HG03064 (cell line): Measurements from ENCODE around the gene ACTRT2.

Experiments
- ATAC-seq: cut with Tn5 transposase; IDR thresholded peaks from one replicate; pipeline ENCODE4 v1.9.1; 2021; ENCODE audit warnings: low read depth; ENCODE audit not compliant: unreplicated experiment

Gene ACTRT2

DNA sequence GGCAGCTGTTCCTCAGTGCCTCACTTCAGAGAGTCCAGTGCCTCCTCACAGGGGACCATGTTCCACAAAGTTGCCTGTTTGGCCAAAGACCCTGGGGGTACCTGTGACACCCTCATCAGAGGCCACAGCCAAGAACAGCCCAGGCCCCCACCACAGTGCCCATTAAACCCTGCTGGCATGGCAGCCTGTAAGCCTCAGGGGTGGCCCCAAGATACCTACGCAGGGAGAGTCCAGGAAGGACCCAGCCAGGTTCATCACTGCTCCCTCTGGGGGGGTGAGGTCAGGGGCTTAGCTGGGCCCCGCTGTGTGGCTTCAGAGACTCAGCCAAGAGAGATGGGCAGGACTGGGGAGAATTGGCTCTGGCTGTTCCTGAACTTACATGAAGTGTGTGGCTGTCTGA lies 28.6 kb downstream of the ACTRT2 start:
- no peak for ATAC-seq

DNA sequence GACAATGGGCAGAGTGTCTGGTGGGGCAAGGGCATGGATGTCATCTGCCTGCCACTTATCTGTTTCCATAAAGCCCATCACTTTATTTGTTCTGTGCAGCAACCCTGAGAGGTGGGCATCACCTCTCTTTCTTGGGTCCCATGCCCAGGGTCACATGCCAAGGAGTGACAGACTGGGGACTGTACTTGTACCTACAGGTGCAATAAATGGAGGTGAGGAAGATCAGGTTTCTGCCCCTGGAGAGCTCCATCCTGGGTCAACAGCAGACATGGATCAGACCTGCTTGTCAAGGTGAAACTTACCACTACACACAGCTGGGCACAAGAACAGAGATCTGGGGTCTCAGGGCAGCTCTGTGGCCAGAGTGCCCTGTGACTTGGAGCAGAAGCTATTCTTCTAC lies 29.3 kb downstream of the ACTRT2 start:
- no peak for ATAC-seq

DNA sequence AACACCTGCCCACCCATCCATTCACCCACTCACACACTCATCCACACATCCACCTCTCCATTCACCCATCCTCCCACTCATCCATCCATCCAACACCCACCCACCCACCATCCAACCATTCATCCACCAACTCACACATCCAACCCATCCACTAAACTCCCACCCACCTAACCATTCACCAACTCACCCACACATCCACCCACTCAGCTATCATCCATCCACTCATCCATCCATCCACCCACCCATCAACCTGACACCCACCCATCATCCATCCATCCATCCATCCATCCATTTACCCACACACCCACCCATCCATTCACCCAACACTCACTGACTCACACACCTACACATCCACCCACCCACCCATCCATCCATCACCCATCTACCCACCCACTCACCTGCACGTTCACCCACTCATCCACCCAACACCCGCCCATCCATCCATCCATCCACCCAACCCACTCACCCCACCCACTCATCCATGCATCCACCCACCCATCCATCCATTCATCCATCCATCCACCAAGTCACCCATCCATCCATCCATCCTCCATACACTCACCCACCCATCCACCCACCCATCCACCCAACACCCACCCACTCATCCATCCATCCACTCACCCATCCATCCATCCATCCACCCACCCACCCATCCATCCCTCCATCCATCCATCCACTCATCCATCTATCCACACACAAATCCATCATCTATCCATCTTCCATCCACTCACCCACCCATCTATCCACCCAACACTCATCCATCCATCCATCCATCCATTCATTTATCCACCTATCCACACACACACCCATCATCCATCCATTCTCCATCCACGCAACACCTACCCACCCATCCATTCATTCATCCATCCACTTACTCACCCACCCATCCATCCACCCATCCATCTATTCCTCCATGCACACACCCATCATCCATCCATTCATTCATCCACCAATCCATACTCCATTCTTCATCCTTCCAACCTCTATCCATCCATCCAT lies 30.3 kb downstream of the ACTRT2 start:
- no peak for ATAC-seq

DNA sequence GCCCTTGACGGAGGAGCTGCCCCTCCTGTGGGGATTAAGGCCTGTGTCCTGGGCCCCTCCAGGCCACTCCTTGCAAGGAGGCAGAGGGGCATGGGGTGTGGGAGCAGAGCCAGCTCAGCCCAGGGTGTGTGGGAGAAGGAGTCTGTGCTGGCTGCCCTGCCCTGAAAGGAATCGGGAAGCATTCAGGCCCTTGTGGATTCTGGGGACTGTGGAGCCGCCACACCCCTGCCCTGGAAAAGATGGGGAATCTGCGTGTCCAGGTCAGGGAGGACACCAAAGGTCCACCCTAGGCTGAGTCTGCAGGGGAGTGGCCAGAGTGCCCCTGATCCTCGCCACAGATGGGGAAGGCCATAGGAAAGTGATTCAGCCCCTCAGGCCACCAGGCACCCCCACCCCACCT lies 31.2 kb downstream of the ACTRT2 start:
- ATAC-seq, result no peak

DNA sequence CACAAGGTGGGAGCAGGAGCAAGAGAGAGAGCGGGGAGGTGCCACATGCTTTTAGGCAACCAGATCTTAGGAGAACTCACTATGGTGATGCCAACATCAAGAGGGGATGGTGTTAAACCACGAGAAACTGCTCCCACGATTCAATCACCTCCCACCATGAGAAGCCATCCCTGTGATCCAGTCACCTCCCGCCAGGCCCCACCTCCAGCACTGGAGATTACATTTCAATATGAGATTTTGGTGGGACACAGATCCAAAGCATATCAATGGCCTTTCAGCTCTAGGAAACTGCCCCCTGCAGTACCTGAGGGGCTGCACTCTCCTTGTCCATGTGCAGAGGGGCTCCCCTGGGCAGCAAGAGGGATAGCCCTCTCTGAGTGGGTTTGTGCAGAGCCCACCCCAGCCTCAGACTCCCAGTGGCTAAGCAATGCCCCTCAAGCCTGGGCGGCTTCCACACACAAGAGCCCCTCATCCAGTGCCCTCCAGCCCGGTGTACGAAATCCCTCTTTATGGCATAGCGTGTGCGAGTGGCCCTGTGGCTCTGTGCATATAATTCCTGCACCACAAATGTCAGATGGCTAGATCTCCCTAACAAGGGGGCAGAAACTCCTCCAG lies 32.2 kb downstream of the ACTRT2 start:
- no peak for ATAC-seq

DNA sequence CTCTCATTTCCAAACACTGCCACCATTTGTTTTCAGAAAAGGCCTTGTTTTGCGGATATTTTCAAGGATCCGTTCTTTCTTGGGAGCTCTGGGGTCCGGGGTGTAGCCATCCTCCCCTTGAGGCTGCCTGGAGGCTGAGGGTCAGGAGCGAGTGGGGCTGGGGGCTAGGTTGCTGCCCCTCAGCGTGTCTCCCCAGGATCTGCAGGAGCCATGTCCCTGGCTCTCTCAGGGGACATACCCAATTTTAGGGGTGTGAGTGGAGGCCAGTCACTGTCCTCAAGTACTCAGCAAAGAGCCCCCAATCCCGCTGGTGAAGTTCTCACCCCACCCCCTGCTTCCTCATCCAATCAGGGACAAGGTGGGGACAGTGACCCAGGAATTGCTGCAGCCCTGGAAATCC lies 32.7 kb downstream of the ACTRT2 start:
- ATAC-seq, result no peak

DNA sequence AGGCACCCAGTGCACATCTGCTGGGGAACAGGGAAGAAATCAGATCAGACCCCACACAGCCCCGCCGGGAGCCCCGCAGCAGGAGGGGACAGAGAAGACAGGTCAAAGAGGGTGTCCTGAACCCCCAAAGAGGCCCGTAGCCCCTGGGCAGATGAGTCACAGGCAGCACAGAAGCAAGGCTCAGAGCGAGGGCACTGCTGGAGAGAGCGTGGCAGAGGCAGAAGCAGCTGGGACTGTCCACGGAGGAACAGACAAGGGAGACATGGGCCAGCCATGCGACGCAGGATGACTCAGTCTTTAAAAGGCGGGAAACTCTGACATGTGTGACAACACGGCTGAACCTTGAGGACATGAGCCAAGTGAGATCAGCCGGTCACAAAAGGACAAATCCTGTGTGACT lies 33.2 kb downstream of the ACTRT2 start:
- no peak for ATAC-seq

DNA sequence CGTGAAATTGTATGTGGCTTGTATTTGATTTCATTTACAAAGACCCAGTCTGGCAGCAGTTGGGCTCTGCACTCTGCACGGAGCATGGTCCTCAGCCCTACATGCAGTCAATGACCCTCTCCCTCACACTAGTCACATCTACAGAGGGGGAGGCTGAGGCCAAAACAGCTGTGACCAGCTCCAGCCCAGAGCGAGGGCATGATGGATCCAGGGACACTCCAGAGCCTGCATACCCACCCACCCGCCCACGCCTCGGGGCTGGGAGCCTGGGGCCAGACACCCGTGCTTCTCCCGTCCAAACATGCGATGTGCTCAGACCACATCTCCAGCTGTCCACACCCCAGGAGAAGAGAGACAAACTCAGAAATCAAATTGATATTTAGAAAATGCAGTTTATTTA lies 33.8 kb downstream of the ACTRT2 start:
- no peak for ATAC-seq

DNA sequence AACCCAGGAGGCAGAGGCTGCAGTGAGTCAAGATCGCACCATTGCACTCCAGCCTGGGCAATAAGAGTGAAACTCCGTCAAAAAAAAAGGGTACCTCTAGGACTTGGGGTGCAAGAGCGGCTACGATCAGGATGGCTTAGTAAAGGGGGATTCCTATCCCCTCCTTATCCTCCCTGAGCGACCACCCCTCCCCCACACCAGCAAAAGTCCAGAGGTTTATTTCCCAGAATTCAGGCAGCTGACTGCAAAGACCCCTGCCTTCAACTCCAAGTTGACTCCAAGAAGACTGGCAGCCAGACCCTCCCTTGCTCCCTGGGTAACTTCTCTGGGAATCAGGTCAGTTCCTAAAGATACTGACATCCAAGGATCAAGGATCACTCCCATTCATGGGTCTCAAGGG lies 35.4 kb downstream of the ACTRT2 start:
- ATAC-seq, result no peak

DNA sequence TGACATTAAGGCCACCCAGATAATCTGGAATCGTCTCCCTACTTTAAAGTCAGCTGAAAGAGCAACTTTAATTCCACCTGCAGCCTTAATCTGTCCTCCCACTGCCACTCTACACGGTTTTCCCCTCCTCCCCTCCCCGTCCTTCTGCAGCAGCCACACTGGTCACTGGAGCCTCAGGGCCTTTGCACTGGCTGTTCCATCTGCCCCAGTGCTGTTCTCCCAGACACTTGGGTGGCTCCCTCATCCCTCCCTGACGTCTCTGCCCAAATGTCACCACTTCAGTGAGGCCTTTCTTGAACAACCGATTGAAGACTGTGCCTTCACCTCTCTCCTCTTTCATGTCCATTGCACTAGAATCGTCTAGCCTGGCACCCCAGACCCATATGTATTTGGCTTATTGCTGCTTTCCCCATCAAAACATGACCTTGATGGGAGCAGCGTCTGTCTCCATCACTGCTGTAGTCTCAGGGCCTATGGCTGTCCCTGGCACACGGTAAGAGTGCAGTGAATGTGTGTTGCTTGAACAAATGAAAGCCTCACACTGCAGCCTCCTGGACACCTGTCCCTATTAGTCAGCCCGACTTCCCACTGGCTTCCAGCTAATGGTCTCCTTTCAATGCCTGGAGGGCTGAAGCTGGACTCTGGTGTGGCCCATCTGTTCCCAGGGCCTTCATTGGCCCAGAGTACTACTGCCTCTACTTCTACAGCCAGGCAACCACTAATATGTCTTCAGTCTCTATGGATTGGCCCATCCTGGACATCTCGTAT lies 37.2 kb downstream of the ACTRT2 start:
- ATAC-seq, result no peak

DNA sequence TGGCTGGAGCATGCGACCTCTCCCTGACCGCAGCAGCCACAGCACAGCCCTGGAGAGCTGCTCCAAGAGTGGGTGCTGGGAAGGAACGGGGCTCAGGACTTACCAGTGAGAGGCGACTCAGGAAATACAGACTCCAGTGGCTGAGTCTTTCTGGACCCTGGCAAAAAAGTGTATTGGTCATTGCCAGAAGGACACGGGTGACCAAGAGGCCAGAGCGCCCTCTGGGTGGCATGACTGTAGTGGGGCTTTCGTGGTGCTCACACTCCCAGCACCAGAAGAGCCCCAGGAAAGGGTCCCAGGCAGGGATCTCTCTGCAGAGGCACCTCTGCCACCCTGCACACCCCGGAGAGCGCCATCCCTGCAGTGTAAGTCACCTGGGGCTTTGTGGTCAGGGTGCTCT lies 38.9 kb downstream of the ACTRT2 start:
- no peak for ATAC-seq

DNA sequence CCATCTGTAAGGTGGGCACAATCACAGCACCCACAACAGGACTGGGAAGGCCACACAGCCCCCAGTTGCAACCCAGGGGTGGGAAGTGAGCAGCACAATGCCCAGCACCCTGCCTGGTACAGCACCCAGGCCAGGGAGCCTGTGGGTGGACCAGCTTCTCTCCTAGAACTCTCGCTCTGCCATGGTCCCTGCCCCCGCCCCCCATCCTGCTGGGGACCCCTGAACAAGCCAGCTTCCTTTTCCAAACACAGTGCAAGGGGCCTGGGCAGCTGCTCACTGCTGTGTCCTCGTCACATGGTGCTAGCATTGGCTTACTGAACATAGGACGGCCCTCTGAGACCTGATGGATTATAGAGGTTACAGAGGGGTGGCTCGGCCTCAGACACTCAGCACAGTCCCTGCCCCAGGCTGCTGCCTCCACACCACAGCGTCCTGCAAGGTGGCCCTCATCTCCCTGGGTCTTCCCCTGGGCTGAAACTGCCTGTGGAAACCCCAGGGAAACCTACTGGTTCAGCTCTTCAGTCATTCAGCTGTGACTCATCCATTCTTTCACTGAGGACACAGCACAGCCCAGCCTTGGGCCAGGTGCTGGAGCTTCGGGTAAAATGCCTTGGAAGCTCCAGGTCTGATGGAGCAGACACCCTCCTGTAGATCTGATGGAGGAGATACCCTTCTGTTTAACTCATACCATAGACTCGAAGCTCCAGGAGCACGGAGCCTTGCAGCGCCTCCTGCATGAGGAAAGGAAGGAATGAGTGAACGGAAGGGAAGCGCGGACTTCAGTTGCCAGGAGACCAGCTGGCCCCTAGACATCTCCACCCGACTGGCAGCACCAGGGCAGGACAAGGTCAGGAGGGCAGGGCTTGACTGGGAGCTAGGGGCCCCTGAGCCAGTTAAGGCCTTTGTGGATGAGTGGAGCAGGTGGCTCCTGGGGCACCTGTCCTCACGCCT lies 39.6 kb downstream of the ACTRT2 start:
- ATAC-seq, result no peak

DNA sequence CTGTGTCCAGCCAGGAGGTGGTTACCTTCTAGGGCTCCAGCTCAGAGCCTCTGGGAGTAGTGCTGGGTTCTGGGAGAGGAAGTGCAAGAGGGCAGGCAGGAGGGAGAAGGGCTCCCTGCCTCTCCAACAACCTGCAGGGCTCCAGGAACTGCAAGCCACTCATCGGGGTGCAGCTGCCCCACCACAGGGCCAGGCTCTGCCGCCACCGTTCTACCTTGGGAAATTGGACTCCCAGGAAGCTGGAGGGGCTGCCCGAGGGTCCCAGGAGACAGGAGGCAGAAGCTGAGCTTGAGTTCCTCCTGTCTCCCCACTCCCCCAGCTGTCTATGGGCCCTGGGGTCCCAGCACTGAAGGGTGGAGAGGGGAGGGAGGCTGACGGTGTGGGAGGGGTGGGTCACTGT lies 40.3 kb downstream of the ACTRT2 start:
- ATAC-seq, result no peak

DNA sequence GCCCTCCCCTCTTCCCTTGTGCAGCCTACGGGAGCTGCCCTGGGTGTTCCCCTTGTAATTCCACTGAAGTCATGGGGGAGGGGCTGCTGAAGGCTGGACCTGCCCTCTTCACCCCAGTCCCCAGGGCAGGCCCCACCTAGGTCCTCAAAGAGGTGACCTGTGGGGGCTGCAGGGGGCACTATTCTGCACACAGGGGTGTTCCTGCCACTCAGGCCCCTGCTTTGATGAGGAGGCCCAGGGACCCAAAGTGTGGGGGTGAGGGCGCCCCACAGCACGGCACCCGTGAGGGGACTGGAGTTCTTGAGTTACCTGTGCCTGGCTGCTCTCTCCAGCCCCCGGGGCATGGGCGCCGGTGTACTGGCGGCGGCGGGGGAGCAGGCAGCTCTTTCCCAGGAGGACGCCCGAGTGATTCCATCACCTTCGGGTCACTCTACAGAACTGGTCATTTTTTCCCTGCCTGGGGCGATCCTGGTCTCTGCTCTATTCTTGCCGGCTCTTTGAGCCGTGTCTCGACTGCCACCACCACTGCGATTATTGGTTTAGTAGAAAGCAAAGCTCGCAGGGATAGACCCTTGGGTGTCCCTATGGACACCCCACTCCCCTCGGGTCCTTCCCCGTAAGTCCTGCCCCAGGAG lies 40.8 kb downstream of the ACTRT2 start:
- no peak for ATAC-seq

DNA sequence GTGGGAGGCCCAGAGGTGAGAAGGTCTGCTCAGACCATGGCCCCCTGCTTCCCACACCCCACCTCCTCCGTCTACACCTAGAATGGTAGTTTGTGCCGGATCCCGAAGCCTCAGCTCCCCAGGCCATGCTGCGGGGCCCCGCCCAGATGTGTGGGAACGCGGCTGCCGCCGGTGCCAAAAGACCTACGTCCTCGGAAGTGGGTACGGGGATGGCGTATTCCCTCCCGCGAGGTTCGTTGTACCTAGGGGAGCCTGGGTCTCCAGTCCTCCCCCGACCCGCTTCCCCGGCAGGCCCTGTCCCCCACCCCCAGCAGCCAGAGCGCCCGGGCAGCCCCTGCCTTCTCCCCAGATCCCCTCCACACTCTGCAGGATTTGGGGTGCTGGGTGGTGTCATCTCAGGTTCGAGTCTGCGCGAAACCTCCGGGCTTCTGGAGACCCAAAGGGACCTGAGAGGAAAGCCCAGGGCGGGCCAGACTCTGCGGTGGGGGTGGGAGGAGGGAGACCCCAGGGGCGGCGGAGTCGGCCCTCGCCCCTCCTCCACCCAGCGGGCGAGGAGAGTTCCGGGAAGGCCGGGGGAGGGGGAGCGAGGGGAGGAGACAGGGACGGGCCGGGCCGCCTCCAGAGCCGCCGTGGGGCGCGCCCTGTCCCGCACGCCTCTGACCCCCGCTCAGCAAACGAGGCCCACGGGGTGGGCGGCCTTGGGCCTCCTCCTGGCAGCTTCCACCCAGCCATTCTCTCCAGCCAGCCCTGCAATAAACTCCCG lies 41.5 kb downstream of the ACTRT2 start:
- no peak for ATAC-seq

DNA sequence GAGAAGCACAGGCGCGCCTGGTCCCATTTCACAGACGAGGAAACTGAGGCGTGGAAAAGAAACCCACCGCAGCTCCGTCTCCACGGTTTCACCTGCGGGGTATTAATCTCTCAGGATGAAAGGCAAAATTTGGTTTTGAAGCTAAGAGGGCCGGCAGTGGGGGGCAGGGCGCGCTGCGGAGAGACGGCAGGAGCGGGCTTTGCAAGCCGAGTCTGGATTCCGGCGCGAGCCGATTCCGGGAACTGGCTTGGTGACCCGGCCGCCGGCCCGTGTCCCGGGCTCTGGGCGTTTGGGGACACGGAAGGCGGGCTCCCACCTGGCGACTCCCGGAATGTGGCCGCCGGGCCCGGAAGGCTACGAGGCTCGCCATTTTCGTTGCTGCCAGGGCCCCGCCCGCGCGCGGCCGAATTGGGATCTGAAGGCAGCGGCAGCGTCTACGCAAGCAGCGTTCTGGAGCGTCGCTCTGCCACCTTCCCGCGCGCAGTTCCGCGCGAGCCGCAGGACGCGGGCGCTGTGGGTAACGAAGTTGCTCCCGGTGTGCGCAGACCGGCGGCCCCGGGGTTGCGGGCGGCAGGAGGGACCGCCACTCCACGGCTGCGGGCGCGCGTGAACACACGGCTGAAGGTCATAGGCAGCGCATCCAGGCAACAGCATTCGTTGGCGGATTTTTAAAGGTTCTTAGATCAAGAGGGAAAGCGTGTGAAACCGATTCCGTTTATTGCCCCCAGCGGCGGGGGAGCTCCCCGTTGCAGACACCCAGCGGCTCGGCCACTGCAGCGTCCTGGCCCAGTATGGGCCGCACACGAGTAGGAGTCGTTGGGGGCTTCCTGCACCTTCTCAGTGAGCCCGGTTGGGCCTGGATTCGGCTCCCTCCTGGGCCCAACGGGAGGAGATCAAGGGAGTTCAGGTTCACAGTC lies 42.4 kb downstream of the ACTRT2 start:
- no peak for ATAC-seq

DNA sequence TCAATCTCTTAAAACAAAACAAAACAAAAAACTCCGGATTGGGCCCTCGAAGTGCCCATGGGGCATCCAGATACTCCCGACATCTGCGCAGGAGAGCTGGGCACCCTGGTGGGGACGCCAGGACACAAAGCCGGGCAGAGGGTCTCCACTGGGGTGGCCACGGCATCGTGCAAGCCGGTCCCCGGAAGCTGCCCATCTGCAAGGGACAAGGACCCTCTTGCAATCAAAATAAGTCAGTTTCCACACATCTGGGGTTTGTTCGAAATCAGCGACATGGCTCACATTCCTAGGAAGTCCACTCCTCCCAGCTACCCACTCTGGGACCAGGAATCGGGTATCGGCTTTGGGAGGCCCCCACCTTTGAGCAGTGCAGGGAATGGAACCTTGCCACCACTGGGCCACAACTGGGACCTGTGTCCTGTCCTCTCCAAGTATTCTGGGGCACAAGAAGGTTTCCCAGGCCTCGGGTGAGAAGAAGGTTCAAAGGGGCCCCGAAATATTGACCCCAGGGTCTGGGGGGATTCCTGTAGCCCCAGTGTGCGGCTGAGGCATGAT lies 43.1 kb downstream of the ACTRT2 start:
- ATAC-seq, result no peak

DNA sequence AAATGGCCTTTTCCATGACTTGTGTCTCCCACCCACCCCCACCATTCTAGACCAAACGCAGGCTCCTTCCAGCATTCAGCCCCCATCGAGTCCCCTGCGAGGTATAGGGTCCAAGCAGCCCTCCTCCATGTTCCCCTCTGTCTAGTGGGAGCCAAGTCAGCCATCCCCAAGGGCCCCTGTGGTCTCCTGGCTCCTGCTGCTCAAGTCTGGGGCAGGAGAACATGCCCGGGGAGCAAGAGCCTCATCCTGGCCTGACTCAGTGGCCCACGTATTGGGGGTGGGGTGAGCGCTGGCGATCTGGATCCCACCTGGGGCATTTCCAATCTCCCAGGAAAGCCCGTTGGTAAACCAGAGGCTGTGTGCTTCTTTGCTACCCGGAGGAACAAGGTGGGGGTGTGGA lies 43.6 kb downstream of the ACTRT2 start:
- no peak for ATAC-seq
